GM23248 (cell line): ENCODE measurements around the gene UBE3B. TPM values are rescaled to one million over a fixed set of nuclear protein-coding genes. Genes with fewer than 3 reads are reported as not detected.
A peak's percentile ranks its signal among the peaks of the same experiment; 100 is the strongest.

Source experiments
- DNase-seq: peaks from one replicate; pipeline ENCODE4 v3.0.0-alpha.2; 2015
- H2AFZ ChIP-seq: fragments of 200-600 bp; sonication (generic); 2 replicates; pipeline ENCODE4 v1.6.1; 2016; ENCODE audit warnings: antibody characterized with exemption
- H3F3A ChIP-seq: fragments of 200-600 bp; sonication (generic); 2 replicates; pipeline ENCODE4 v1.6.1; 2016; ENCODE audit warnings: mild to moderate bottlenecking, antibody characterized with exemption, mixed run types; ENCODE audit not compliant: insufficient read depth
- H3K27ac ChIP-seq: fragments of 200-600 bp; sonication (generic); 2 replicates; pipeline ENCODE4 v1.5.1; 2016; ENCODE audit warnings: mild to moderate bottlenecking
- H3K27me3 ChIP-seq: fragments of 200-600 bp; sonication (generic); replicated peaks from 2 replicates; pipeline ENCODE4 v1.6.1; 2016; ENCODE audit warnings: mild to moderate bottlenecking; ENCODE audit not compliant: insufficient read depth
- H3K36me3 ChIP-seq: fragments of 200-600 bp; sonication (generic); 2 replicates; pipeline ENCODE4 v1.6.1; 2016; ENCODE audit warnings: low read depth, mild to moderate bottlenecking
- H3K4me1 ChIP-seq: fragments of 200-600 bp; sonication (generic); 2 replicates; pipeline ENCODE4 v1.6.1; 2016; ENCODE audit warnings: mild to moderate bottlenecking; ENCODE audit not compliant: insufficient read depth
- H3K4me2 ChIP-seq: fragments of 200-600 bp; sonication (generic); one replicate; pipeline ENCODE4 v1.6.1; 2016; ENCODE audit warnings: mild to moderate bottlenecking; ENCODE audit not compliant: unreplicated experiment
- H3K4me3 ChIP-seq: fragments of 200-600 bp; sonication (generic); 2 replicates; pipeline ENCODE4 v1.5.1; 2016; ENCODE audit warnings: mild to moderate bottlenecking
- H3K79me2 ChIP-seq: fragments of 200-600 bp; sonication (generic); 2 replicates; pipeline ENCODE4 v1.6.1; 2016; ENCODE audit warnings: mild to moderate bottlenecking; ENCODE audit not compliant: insufficient read depth
- H3K9ac ChIP-seq: fragments of 200-600 bp; sonication (generic); 2 replicates; pipeline ENCODE4 v1.6.1; 2016; ENCODE audit warnings: mild to moderate bottlenecking
- H3K9me2 ChIP-seq: fragments of 200-600 bp; sonication (generic); 2 replicates; pipeline ENCODE4 v1.6.1; 2016; ENCODE audit warnings: mixed run types, mild to moderate bottlenecking, moderate library complexity; ENCODE audit not compliant: insufficient read depth
- H3K9me3 ChIP-seq: fragments of 200-600 bp; sonication (generic); one replicate; pipeline ENCODE4 v1.6.1; 2017; ENCODE audit warnings: low read depth
- H4K20me1 ChIP-seq: fragments of 200-600 bp; sonication (generic); 2 replicates; pipeline ENCODE4 v1.6.0; 2016; ENCODE audit not compliant: insufficient read depth
- EZH2 ChIP-seq: fragments of 200-600 bp; sonication (generic); IDR thresholded peaks from 2 replicates; pipeline ENCODE4 v1.6.1; 2018; ENCODE audit warnings: antibody characterized with exemption, mild to moderate bottlenecking; ENCODE audit not compliant: insufficient read depth, poor library complexity, severe bottlenecking
- EZH2phosphoT487 ChIP-seq: fragments of 200-600 bp; sonication (generic); IDR thresholded peaks from 2 replicates; pipeline ENCODE4 v1.6.1; 2018; ENCODE audit warnings: antibody characterized with exemption, moderate library complexity, mild to moderate bottlenecking, low read depth; ENCODE audit not compliant: insufficient read depth
- WGBS, 2 experiments: methylation state at CpG; one replicate each; pipeline ENCODE4 v1.1.6; 2015 to 2017; ENCODE audit warnings: low lambda C conversion rate in 2 of 2, low coverage in 1 of 2; ENCODE audit errors: missing lambda C conversion rate in 2 of 2; 5-methylcytosine and 5-hydroxymethylcytosine counted together
- in situ Hi-C: fragments of 300-500 bp; cut with MboI; formaldehyde crosslinking; loops from 2 replicates; pipeline ENCODE4 v1.15.0; 2020
- polyA plus RNA-seq: library from polyadenylated mRNA; unstranded; fragments of >200 nt; fragmentation: Nextera tagmentation; extraction: Ambion mirVana; gene quantifications from 2 replicates; pipeline ENCODE4 v1.2.1, GENCODE V29; 2016
- total RNA-seq: library from RNA; depleted of rRNA; stranded (reverse); fragments of >200 nt; shearing (Covaris generic); gene quantifications from 2 replicates; pipeline ENCODE4 v1.2.3, GENCODE V29; 2014

The UBE3B gene
- total and polyA plus RNA-seq, 2 experiments from 2014 or later = 32.0 to 38.3 TPM

- peaks cover 85% of the 10 kb centered on the region for H3K79me2 ChIP-seq
- WGBS, 2 experiments = 87 to 90% methylated on average over 8 of the region's 8 CpGs
- H3K9me2 ChIP-seq = no peaks in the 10 kb centered on the region
- no peak overlapping the region for H3K4me3 ChIP-seq
- no peak for DNase-seq
- peaks cover 27% of the 10 kb centered on the region for H3K4me1 ChIP-seq
- TF ChIP-seq EZH2phosphoT487 (no peak), EZH2 (no peak)
- no peaks in the 10 kb centered on the region; the same call in 1 of the 2 replicates for H4K20me1 ChIP-seq
- H3K9ac ChIP-seq = no peak overlapping the region
- in situ Hi-C loops = no loop called here
- H3K4me2 ChIP-seq = no peak overlapping the region
- peaks cover 39% of the 10 kb centered on the region for H3F3A ChIP-seq
- no peak overlapping the region for H2AFZ ChIP-seq
- no peaks in the 10 kb centered on the region for H3K9me3 ChIP-seq
- peaks cover 47% of the 10 kb centered on the region for H3K36me3 ChIP-seq
- H3K27me3 ChIP-seq = no peaks in the 10 kb centered on the region
- H3K27ac ChIP-seq = no peak overlapping the region
Measured at GRCh38 chr12:109446869-109447268, 30.6 kb upstream of the UBE3B start.

- no peak for DNase-seq
Measured at GRCh38 chr12:109447482-109447881, 30.0 kb upstream of the UBE3B start.

GRCh38 chr12:109448272-109448671 is 29.2 kb upstream of the UBE3B start:
- WGBS, 2 experiments = 54 to 56% methylated on average over 5 of the region's 5 CpGs
- DNase-seq = no peak
- no peak overlapping the region for H3K9ac ChIP-seq

More at GRCh38 chr12:109447482-109447881, 30.0 kb upstream of the UBE3B start:
- Histone ChIP-seq H3K36me3 (peaks cover 53% of the 10 kb centered on the region), H4K20me1 (no peaks in the 10 kb centered on the region; the same call in 1 of the 2 replicates), H3K4me3 (no peak overlapping the region), H3K27ac (no peak overlapping the region), H3K9ac (no peak overlapping the region), H3K27me3 (no peaks in the 10 kb centered on the region), H3K79me2 (peaks cover 86% of the 10 kb centered on the region), H3K9me2 (no peaks in the 10 kb centered on the region), H3K9me3 (no peaks in the 10 kb centered on the region), H3K4me2 (no peak overlapping the region), H3K4me1 (peaks cover 27% of the 10 kb centered on the region), H3F3A (peaks cover 39% of the 10 kb centered on the region), H2AFZ (no peak overlapping the region)
- in situ Hi-C loops = no loop called here
- WGBS, 2 experiments = 74 to 86% methylated on average over 9 of the region's 9 CpGs
- TF ChIP-seq EZH2 = no peak
- no peak for TF ChIP-seq EZH2phosphoT487

GRCh38 chr12:109448707-109449390 is 28.6 kb upstream of the UBE3B start:
- H3K27me3 ChIP-seq = no peaks in the 10 kb centered on the region
- H3K36me3 ChIP-seq = peaks cover 67% of the 10 kb centered on the region
- no peak overlapping the region; the same call in 1 of the 2 replicates for H3K27ac ChIP-seq
- no peaks in the 10 kb centered on the region; the same call in 1 of the 2 replicates for H4K20me1 ChIP-seq
- WGBS, 2 experiments = 62% methylated on average over 8 of the region's 8 CpGs
- H3F3A ChIP-seq = peaks cover 33% of the 10 kb centered on the region
- H3K4me2 ChIP-seq = peak overlapping the region; percentile 1
- no peaks in the 10 kb centered on the region for H3K9me2 ChIP-seq
- TF ChIP-seq EZH2phosphoT487 (no peak), EZH2 (no peak)
- H3K4me1 ChIP-seq = peaks cover 27% of the 10 kb centered on the region
- no peak overlapping the region for H2AFZ ChIP-seq
- no peaks in the 10 kb centered on the region for H3K9me3 ChIP-seq
- no peak overlapping the region for H3K4me3 ChIP-seq
- no peak for DNase-seq
- peaks cover 92% of the 10 kb centered on the region for H3K79me2 ChIP-seq
- no peak overlapping the region for H3K9ac ChIP-seq
- in situ Hi-C loops = no loop called here

More at GRCh38 chr12:109448272-109448671, 29.2 kb upstream of the UBE3B start:
- Histone ChIP-seq H2AFZ (no peak overlapping the region), H3K4me2 (peak overlapping the region; percentile 1), H3F3A (peaks cover 38% of the 10 kb centered on the region), H3K27ac (no peak overlapping the region; the same call in 1 of the 2 replicates), H3K36me3 (peaks cover 61% of the 10 kb centered on the region), H4K20me1 (no peaks in the 10 kb centered on the region; the same call in 1 of the 2 replicates), H3K4me3 (no peak overlapping the region), H3K4me1 (peaks cover 27% of the 10 kb centered on the region), H3K9me2 (no peaks in the 10 kb centered on the region), H3K27me3 (no peaks in the 10 kb centered on the region), H3K9me3 (no peaks in the 10 kb centered on the region), H3K79me2 (peaks cover 90% of the 10 kb centered on the region)
- TF ChIP-seq EZH2 = no peak
- in situ Hi-C loops = no loop called here
